HUES6 (cell line): Measurements from ENCODE around the gene TM9SF4.

ENCODE experiments used
- H3K27ac ChIP-seq: 2 replicates; pipeline ENCODE4 v1.7.0; 2013; ENCODE audit warnings: low read depth, mild to moderate bottlenecking, low read length, inconsistent platforms
- H3K27me3 ChIP-seq: 2 replicates; pipeline ENCODE4 v1.6.1; 2013; ENCODE audit warnings: low read length; ENCODE audit not compliant: control insufficient read depth, insufficient read depth
- H3K36me3 ChIP-seq: 2 replicates; pipeline ENCODE4 v1.6.1; 2013; ENCODE audit warnings: low read length; ENCODE audit not compliant: control insufficient read depth, insufficient read depth
- H3K4me1 ChIP-seq: 2 replicates; pipeline ENCODE4 v1.6.1; 2013; ENCODE audit warnings: low read length; ENCODE audit not compliant: control insufficient read depth, insufficient read depth
- H3K4me3 ChIP-seq: 2 replicates; pipeline ENCODE4 v1.5.1; 2013; ENCODE audit warnings: low read depth, low read length
- H3K9ac ChIP-seq: one replicate; pipeline ENCODE4 v1.6.1; 2013; ENCODE audit warnings: mild to moderate bottlenecking, low read length
- H3K9me3 ChIP-seq: 2 replicates; pipeline ENCODE4 v1.6.1; 2013; ENCODE audit warnings: low read depth, low read length; ENCODE audit not compliant: control insufficient read depth, insufficient read depth

TM9SF4 gene

DNA sequence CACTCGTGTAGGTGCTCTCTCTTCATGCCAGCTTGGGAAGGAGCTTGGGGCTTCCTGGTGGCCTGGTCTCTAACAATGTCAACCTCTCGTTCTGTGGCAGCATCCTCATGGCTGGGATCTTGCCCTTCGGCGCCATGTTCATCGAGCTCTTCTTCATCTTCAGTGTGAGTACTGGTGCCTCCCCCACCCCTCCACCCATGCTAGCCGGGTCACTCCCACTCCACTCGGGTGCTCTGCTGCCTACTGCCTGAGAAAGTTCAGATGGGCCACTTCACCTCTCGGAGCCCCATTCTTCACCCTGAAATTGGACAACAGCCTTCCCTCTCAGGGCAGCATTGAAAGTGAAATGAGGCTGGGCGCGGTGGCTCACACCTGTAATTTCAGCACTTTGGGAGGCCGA is 48.8 kb downstream of the TM9SF4 start:
- Histone ChIP-seq H3K9ac (no peak overlapping the region), H3K4me1 (no peaks in the 10 kb centered on the region), H3K36me3 (peaks cover 82% of the 10 kb centered on the region), H3K9me3 (no peaks in the 10 kb centered on the region), H3K4me3 (no peak overlapping the region), H3K27me3 (no peaks in the 10 kb centered on the region), H3K27ac (no peak overlapping the region)

DNA sequence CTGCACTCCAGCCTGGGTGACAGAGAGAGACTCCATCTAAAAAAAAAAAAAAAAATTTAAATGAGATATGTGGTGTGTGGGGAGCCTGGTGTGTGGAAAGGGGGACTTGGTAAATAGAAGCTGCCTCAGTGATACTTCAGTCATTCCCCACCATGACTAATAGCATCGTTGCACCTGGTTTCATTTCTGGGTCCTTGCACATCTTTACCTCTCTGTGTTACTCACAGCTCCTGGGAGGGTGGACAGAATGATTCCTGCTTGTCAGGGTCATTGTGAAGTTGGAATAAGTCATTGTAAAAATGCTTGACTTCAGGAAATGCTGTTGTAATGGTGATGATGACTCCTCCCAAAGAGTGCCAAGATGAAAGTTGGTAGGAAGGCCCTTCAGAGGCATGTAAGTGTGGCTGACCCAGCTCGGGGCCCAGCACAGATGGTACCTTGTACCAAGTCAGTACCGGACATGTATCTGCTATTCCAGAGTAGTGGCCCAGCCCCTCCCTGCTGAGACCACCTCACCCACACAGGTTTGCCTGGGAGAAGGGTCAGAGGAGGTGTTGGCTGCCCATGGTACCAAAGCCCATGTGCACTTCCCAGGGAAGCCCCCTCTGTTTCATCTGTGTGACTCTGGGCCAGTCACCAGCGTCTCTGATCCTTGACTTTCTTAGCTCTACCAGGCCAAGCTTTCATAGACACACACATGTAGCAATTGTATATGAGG is 49.6 kb downstream of the TM9SF4 start:
- Histone ChIP-seq H3K27me3 (no peaks in the 10 kb centered on the region), H3K9me3 (no peaks in the 10 kb centered on the region), H3K27ac (no peak overlapping the region), H3K9ac (no peak overlapping the region), H3K4me1 (no peaks in the 10 kb centered on the region), H3K36me3 (peaks cover 79% of the 10 kb centered on the region), H3K4me3 (no peak overlapping the region)

DNA sequence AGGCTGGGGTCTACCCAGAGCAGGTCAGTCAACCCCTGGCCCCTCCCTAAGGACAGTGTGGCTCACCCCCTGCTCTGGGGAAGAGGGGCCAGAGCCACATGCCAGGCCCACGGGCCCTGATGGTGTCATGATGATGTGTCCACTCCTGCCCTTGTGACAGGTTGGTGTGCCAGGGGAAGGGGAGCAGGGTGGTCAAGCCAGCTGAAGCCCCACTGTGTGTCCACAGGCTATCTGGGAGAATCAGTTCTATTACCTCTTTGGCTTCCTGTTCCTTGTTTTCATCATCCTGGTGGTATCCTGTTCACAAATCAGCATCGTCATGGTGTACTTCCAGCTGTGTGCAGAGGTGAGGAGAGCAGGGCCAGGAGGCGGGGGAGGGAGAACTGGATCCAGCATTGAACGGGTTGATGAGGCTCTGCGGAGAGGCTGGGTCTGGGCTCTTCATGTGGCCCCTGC is 50.3 kb downstream of the TM9SF4 start:
- Histone ChIP-seq H3K9ac (no peak overlapping the region), H3K27me3 (no peaks in the 10 kb centered on the region), H3K4me1 (no peaks in the 10 kb centered on the region), H3K9me3 (no peaks in the 10 kb centered on the region), H3K4me3 (no peak overlapping the region), H3K27ac (no peak overlapping the region), H3K36me3 (peaks cover 80% of the 10 kb centered on the region)

DNA sequence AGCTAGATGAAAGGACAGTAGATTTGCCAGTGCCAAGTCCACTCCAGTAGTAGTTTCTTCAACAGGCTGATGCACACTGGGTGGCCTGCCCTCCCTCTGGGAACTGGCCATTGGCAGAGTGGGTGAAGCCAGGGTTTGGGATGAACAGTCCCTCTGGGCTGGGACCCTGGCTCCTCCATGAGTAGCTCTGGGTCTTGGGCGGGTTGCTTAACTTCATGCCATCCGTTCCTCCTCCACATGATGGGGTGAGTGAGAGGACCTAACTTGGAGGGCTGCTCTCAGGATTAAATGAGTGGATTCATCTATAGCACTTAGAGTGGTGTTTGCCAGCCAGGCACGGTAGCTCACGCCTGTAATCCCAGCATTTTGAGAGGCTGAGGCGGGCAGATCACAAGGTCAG is 50.8 kb downstream of the TM9SF4 start:
- H3K9me3 ChIP-seq: no peaks in the 10 kb centered on the region
- no peak overlapping the region for H3K4me3 ChIP-seq
- H3K9ac ChIP-seq: no peak overlapping the region
- no peaks in the 10 kb centered on the region for H3K27me3 ChIP-seq
- no peaks in the 10 kb centered on the region for H3K4me1 ChIP-seq
- H3K27ac ChIP-seq: no peak overlapping the region
- peaks cover 80% of the 10 kb centered on the region for H3K36me3 ChIP-seq

DNA sequence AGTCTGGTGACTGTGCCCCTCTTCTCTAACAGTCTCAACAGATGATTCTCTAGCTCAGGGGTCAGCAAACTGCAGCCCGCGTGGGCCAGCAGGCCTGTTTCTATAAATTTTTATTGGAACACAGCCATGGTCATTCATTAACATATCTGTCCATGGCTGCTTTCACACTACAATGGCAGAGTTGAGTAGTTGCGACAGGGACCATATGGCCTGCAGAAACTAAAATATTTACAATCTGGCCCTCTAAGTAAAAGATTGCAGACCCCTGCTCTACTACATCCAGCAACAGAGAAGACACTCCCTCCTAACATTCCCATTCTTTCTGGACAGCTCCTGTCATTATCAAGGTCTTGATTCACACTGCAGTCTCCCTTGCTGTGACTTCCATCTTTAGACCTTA is 52.8 kb downstream of the TM9SF4 start:
- H3K9ac ChIP-seq: no peak overlapping the region
- no peaks in the 10 kb centered on the region for H3K27me3 ChIP-seq
- no peaks in the 10 kb centered on the region for H3K4me1 ChIP-seq
- H3K36me3 ChIP-seq: peaks cover 88% of the 10 kb centered on the region
- H3K4me3 ChIP-seq: no peak overlapping the region
- H3K9me3 ChIP-seq: no peaks in the 10 kb centered on the region
- H3K27ac ChIP-seq: no peak overlapping the region

DNA sequence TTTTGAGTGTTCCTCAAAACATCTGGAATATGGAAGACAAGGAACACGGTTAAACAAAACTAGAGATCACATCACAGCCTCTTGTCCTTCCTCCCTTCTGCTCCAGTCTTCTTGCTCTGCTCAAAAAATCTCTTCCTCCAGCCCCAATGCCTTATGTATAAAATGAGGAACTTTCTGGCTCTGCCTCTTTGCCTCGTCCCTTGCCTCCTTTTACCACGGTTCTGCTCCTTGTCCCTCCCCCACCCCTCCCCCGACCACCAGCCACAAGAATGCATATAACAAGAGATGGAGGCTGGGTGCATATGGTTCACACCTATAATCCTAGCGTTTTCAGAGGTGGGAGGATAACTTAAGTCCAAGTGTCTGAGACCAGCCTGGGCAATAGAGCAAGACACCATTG is 54.4 kb downstream of the TM9SF4 start:
- Histone ChIP-seq H3K4me3 (no peak overlapping the region), H3K4me1 (peaks cover 8% of the 10 kb centered on the region), H3K9me3 (no peaks in the 10 kb centered on the region), H3K9ac (no peak overlapping the region), H3K27ac (no peak overlapping the region), H3K36me3 (peaks cover 75% of the 10 kb centered on the region), H3K27me3 (no peaks in the 10 kb centered on the region)

DNA sequence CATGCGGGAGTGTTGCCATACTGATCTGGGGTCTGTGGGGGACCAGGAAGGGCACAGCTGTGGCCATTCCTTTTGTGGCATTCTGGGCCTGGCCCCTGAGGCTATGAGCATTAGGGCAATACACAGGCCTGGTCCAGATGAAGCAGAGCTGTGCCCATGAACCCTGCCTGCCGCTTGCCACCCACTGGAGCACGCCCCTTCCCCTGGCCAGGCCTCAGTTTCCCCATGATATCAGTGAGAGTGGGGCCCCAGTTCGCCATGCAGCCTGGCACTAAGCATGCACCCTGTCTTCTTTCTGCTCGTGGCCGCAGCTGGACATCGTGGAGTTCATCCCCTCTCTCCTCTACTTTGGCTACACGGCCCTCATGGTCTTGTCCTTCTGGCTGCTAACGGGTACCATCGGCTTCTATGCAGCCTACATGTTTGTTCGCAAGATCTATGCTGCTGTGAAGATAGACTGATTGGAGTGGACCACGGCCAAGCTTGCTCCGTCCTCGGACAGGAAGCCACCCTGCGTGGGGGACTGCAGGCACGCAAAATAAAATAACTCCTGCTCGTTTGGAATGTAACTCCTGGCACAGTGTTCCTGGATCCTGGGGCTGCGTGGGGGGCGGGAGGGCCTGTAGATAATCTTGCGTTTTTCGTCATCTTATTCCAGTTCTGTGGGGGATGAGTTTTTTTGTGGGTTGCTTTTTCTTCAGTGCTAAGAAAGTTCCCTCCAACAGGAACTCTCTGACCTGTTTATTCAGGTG is 55.6 kb downstream of the TM9SF4 start:
- no peak overlapping the region for H3K9ac ChIP-seq
- peaks cover 63% of the 10 kb centered on the region for H3K36me3 ChIP-seq
- H3K4me1 ChIP-seq: peaks cover 8% of the 10 kb centered on the region
- no peaks in the 10 kb centered on the region for H3K9me3 ChIP-seq
- no peaks in the 10 kb centered on the region for H3K27me3 ChIP-seq
- no peak overlapping the region for H3K27ac ChIP-seq
- H3K4me3 ChIP-seq: no peak overlapping the region

DNA sequence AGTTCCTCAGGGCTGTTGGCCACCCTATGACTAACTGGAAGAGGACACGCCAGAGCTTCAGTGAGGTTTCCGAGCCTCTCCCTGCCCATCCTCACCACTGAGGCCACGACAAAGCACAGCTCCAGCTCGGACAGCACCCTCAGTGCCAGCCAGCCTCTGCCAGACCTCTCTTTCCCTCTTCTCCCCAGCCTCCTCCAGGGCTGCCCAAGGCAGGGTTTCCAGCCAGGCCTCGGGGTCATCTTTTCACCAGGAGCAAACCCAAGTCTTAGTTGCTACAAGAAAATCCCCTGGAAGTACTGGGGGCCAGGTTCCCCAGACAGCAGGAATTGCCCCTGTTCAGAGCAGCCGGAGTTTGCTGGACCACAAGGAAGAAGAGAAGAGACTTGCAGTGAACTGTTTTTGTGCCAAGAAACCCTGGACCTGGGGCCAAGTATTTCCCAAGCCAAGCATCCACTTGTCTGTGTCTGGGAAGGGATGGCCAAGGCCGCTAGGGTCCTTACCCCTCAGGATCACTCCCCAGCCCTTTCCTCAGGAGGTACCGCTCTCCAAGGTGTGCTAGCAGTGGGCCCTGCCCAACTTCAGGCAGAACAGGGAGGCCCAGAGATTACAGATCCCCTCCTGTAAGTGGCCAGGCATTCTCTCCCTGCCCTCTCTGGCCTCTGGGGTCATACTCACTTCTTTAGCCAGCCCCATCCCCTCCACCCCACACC is 56.5 kb downstream of the TM9SF4 start:
- Histone ChIP-seq H3K27me3 (no peaks in the 10 kb centered on the region), H3K4me1 (peaks cover 8% of the 10 kb centered on the region), H3K4me3 (no peak overlapping the region), H3K27ac (no peak overlapping the region), H3K9me3 (no peaks in the 10 kb centered on the region), H3K36me3 (peaks cover 58% of the 10 kb centered on the region), H3K9ac (no peak overlapping the region)

DNA sequence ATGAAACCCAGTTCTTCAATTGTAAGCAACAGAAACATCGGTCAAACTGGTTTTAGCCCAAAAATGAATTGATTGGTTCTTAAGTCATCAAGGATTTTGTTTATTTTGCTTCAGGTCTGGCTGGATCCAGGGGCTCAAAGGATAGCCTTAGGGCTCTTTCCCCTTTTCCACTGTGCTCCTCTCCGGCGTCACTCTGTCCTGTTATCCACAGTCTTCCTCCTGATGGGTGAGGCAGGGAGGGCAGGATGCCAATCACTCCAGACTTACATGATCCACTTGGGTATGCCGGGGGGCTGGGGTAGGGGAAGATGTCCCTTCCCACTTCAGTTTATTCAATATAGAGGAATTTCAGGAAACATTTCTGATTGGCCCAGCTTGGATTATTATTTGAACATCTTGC is 58.0 kb downstream of the TM9SF4 start:
- no peak overlapping the region for H3K27ac ChIP-seq
- no peaks in the 10 kb centered on the region for H3K27me3 ChIP-seq
- peaks cover 42% of the 10 kb centered on the region for H3K36me3 ChIP-seq
- no peak overlapping the region for H3K9ac ChIP-seq
- no peaks in the 10 kb centered on the region for H3K9me3 ChIP-seq
- no peak overlapping the region for H3K4me3 ChIP-seq
- peaks cover 8% of the 10 kb centered on the region for H3K4me1 ChIP-seq

DNA sequence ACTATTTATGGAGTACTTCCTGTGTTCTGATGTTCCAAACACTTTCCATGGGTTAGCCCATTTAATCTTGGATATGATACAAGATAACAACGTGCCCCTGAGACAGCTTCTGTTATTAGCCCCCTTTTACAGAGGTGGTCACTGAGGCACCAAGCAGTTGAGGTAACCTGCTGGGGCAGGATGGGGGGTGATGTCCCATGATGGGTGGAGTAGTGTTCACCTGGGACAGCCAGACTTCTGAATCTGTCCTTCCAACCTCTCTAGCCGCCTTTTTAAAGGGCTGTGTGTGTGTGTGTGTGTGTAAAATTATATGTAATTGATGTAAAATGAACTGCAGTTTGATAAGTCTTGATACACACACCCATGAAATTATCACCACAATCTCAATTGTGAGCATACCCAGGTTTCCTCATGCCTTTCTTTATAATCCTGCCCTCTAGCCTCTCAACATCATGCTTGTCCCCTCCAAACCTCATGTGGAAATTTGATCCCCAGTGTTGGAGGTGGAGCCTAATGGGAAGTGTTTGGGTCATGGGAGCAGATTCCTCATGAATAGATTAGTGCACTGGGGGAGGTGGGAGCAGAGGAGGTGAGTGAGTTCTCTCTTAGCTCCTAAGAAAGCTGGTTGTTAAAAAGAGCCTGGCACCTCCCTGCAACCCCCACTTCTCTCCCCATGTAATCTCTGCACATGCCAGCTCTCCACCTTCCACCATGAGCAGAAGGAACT is 58.8 kb downstream of the TM9SF4 start:
- Histone ChIP-seq H3K27ac (no peak overlapping the region), H3K4me3 (no peak overlapping the region), H3K36me3 (peaks cover 36% of the 10 kb centered on the region), H3K9ac (no peak overlapping the region), H3K4me1 (peaks cover 8% of the 10 kb centered on the region), H3K27me3 (no peaks in the 10 kb centered on the region), H3K9me3 (no peaks in the 10 kb centered on the region)
